ENCODE results near the gene NMNAT3.
"Not testable (repeated sequence)": the region's sequence is repeated elsewhere in the genome, so short reads cannot be mapped to it uniquely, and the experiment has no call there.

The NMNAT3 gene

GRCh38 chr3:139602003-139602402, 75.8 kb downstream of the NMNAT3 start:
- H3K9ac ChIP-seq (ENCODE audit: low read depth, low read length) = no peak overlapping the region
- ATAC-seq (ENCODE audit: insufficient read depth, low read depth) (no peak), DNase-seq (no peak)
- no peak overlapping the region for H3K4me2 ChIP-seq (ENCODE audit: insufficient read depth, low read length)
- no peak overlapping the region for H3K4me3 ChIP-seq (ENCODE audit: low read depth in 1 of 2, low read length in 2 of 2)
- H3K36me3 ChIP-seq (ENCODE audit: insufficient read depth, low read length) = no peaks in the 10 kb centered on the region
- H3K9me3 ChIP-seq (ENCODE audit: insufficient read depth, low read length, severe bottlenecking) = no peaks in the 10 kb centered on the region
- H3K27me3 ChIP-seq (ENCODE audit: insufficient read depth, low read length, poor library complexity) = no peaks in the 10 kb centered on the region
- no peaks in the 10 kb centered on the region for H3K79me2 ChIP-seq (ENCODE audit: insufficient read depth, low read length)
- H4K20me1 ChIP-seq (ENCODE audit: insufficient read depth, low read length) = no peaks in the 10 kb centered on the region
- no peaks in the 10 kb centered on the region for H3K4me1 ChIP-seq (ENCODE audit: insufficient read depth, low read length)
- no peak overlapping the region for H3K27ac ChIP-seq (ENCODE audit: low read length)
- H2AFZ ChIP-seq (ENCODE audit: low read depth, low read length) = no peak overlapping the region
- no peak for TF ChIP-seq CTCF (IDR thresholded peaks at IDR 0.05; ENCODE audit: borderline replicate concordance, extremely low read depth, low read length, poor library complexity, severe bottlenecking)
- no peak for TF ChIP-seq EZH2 (IDR thresholded peaks at IDR 0.05; ENCODE audit: borderline replicate concordance, low read depth, low read length, severe bottlenecking)

DNA sequence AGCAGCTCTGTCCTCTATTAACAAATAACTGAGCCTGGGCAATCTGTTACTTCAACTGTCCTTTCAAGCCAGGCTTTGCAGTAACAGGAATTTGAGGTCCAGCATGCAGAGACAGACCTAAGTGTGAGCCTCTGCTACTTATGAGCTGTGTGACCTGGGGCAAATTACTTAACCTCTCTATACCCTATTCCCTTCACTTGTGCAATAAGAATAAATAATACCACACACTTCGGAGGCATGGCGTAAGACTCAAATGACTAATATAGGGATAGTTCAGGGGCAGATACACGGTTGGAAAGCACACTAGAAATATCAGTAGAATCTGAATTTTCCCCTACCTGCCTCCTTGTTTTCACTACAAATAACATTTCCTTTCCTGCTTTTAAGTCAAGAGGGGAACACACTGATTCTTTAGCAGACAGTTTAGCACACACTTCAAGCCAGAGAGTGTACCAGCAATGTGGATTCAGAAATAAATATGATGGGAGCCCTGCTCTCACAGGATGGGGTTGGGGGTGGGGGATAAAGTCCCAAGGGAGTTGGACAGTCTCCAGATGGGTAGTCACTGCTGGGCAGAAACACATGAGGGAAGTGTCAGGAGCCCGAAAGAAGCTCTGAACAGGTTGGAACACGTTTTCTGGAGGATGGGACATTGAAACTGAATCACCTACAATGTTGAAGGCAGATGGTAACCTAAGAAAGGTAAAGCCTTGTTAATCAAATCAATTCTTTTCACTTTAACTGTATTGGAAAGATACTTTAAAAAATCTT, 76.4 kb downstream of the NMNAT3 start:
- DNase-seq (no peak), ATAC-seq (ENCODE audit: insufficient read depth, low read depth) (no peak)
- Histone ChIP-seq H3K4me1 (ENCODE audit: insufficient read depth, low read length) (no peaks in the 10 kb centered on the region), H3K4me3 (ENCODE audit: low read depth in 1 of 2, low read length in 2 of 2) (no peak overlapping the region), H3K79me2 (ENCODE audit: insufficient read depth, low read length) (no peaks in the 10 kb centered on the region), H2AFZ (ENCODE audit: low read depth, low read length) (no peak overlapping the region), H3K27ac (ENCODE audit: low read length) (no peak overlapping the region), H3K4me2 (ENCODE audit: insufficient read depth, low read length) (no peak overlapping the region), H3K27me3 (ENCODE audit: insufficient read depth, low read length, poor library complexity) (no peaks in the 10 kb centered on the region), H4K20me1 (ENCODE audit: insufficient read depth, low read length) (no peaks in the 10 kb centered on the region), H3K36me3 (ENCODE audit: insufficient read depth, low read length) (no peaks in the 10 kb centered on the region), H3K9ac (ENCODE audit: low read depth, low read length) (no peak overlapping the region), H3K9me3 (ENCODE audit: insufficient read depth, low read length, severe bottlenecking) (no peaks in the 10 kb centered on the region)
- TF ChIP-seq EZH2 (IDR thresholded peaks at IDR 0.05; ENCODE audit: borderline replicate concordance, low read depth, low read length, severe bottlenecking) (no peak), CTCF (IDR thresholded peaks at IDR 0.05; ENCODE audit: borderline replicate concordance, extremely low read depth, low read length, poor library complexity, severe bottlenecking) (no peak)

DNA sequence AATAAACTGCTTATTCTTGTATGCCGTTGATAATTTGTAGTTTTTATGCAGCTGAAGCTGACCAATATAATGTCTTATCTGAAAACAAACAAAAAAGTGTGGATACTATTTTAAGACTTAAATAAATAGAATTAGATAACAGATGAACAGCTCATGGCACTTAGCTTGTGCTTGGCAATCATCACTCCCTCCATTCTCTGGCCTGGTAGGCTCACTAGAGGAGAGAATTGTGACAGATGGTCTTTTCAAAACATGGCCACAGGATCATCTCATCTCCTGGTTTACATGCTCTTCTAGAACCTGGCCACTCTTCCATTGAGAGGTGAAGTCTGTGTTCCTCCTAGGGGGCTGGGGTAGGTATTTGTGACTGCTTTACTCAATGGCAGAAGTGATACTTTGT, 79.8 kb downstream of the NMNAT3 start:
- no peak overlapping the region for H3K9ac ChIP-seq (ENCODE audit: low read depth, low read length)
- H3K9me3 ChIP-seq (ENCODE audit: insufficient read depth, low read length, severe bottlenecking) = no peaks in the 10 kb centered on the region
- no peak for ATAC-seq (ENCODE audit: insufficient read depth, low read depth)
- no peaks in the 10 kb centered on the region for H3K4me1 ChIP-seq (ENCODE audit: insufficient read depth, low read length)
- no peak overlapping the region for H3K4me3 ChIP-seq (ENCODE audit: low read depth in 1 of 2, low read length in 2 of 2)
- no peak overlapping the region for H3K4me2 ChIP-seq (ENCODE audit: insufficient read depth, low read length)
- H3K27ac ChIP-seq (ENCODE audit: low read length) = no peak overlapping the region
- no peaks in the 10 kb centered on the region for H3K36me3 ChIP-seq (ENCODE audit: insufficient read depth, low read length)
- H4K20me1 ChIP-seq (ENCODE audit: insufficient read depth, low read length) = no peaks in the 10 kb centered on the region
- no peaks in the 10 kb centered on the region for H3K79me2 ChIP-seq (ENCODE audit: insufficient read depth, low read length)
- no peaks in the 10 kb centered on the region for H3K27me3 ChIP-seq (ENCODE audit: insufficient read depth, low read length, poor library complexity)
- TF ChIP-seq CTCF (IDR thresholded peaks at IDR 0.05; ENCODE audit: borderline replicate concordance, extremely low read depth, low read length, poor library complexity, severe bottlenecking) (no peak), EZH2 (IDR thresholded peaks at IDR 0.05; ENCODE audit: borderline replicate concordance, low read depth, low read length, severe bottlenecking) (no peak)
- H2AFZ ChIP-seq (ENCODE audit: low read depth, low read length) = no peak overlapping the region
- DNase-seq = no peak

DNA sequence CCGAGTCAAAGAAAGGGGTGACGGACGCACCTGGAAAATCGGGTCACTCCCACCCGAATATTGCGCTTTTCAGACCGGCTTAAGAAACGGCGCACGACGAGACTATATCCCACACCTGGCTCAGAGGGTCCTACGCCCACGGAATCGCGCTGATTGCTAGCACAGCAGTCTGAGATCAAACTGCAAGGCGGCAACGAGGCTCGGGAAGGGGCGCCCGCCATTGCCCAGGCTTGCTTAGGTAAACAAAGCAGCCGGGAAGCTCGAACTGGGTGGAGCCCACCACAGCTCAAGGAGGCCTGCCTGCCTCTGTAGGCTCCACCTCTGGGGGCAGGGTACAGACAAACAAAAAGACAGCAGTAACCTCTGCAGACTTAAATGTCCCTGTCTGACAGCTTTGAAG, 86.6 kb downstream of the NMNAT3 start:
- H3K4me3 ChIP-seq (ENCODE audit: low read depth in 1 of 2, low read length in 2 of 2); H3K27ac ChIP-seq (ENCODE audit: low read length); DNase-seq; H3K27me3 ChIP-seq (ENCODE audit: insufficient read depth, low read length, poor library complexity); H3K36me3 ChIP-seq (ENCODE audit: insufficient read depth, low read length); H3K9me3 ChIP-seq (ENCODE audit: insufficient read depth, low read length, severe bottlenecking); H3K4me1 ChIP-seq (ENCODE audit: insufficient read depth, low read length); H3K79me2 ChIP-seq (ENCODE audit: insufficient read depth, low read length); H2AFZ ChIP-seq (ENCODE audit: low read depth, low read length); ATAC-seq (ENCODE audit: insufficient read depth, low read depth); H3K9ac ChIP-seq (ENCODE audit: low read depth, low read length); H3K4me2 ChIP-seq (ENCODE audit: insufficient read depth, low read length); H4K20me1 ChIP-seq (ENCODE audit: insufficient read depth, low read length): not testable (repeated sequence)

All from DND-41 (cell line).